ENCODE measurements around the gene SHE. TPM values are rescaled to one million over a fixed set of nuclear protein-coding genes. Genes with fewer than 3 reads are reported as not detected.
A peak's percentile ranks its signal among the peaks of the same experiment; 100 is the strongest.

SHE gene
- total and polyA plus RNA-seq, 7 donors, result 1.6 to 10.2 (median 5.7) TPM

DNA sequence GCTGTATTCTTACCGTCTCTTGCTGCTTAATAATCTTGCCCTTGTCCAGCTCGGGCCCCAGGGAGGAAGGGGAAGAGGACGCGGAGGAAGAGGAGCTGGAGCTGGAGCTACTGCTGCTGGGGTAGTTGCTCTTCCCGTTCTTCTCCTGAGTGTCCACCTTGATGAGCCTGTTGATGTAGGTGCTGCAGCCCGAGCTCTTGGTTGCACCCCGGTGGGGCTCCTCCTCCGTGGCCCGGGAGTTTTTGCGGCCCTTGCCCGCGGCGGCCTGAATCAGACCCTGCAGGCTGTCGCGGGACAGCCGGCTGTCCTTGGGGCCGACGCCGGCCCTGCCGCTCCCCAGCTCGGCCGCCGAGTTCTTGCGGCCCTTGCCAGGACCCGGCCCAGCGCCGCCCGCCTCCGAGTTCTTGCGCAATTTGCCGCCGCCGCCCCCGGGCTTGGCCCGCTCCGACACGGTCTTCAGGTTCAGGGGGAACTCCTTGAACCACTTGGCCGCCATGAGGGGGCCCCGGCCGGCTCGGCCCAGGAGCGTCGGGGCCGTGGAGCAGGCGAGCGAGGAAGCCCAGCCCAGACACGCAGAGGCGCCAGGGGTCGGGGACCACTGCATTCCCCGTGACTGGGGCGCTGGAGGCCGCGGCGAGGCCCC, 668 bp downstream of the SHE start:
- Histone ChIP-seq H3K4me3 (peak overlapping the region; percentile 28 to 52 (median 46)), H3K9me3 (peaks cover 0 to 4% (median 0%) of the 10 kb centered on the region in 4 donors), H3K36me3 (no peaks in the 10 kb centered on the region), H3K4me1 (peaks cover 0 to 21% (median 16%) of the 10 kb centered on the region in 4 donors), H3K27ac (peak overlapping the region; percentile 40 to 72 (median 53)), H3K27me3 (peaks cover 32 to 84% (median 42%) of the 10 kb centered on the region in 3 donors)
- intact Hi-C loops (cut with DNase I), result no loop called here
- DNase-seq, result peak; percentile 78
- peak in 1 of 4 donors; percentile 10 for TF ChIP-seq POLR2AphosphoS5 (IDR thresholded peaks at IDR 0.05)
- no peak for TF ChIP-seq POLR2A (IDR thresholded peaks at IDR 0.05)
- TF ChIP-seq, protein P1, sequence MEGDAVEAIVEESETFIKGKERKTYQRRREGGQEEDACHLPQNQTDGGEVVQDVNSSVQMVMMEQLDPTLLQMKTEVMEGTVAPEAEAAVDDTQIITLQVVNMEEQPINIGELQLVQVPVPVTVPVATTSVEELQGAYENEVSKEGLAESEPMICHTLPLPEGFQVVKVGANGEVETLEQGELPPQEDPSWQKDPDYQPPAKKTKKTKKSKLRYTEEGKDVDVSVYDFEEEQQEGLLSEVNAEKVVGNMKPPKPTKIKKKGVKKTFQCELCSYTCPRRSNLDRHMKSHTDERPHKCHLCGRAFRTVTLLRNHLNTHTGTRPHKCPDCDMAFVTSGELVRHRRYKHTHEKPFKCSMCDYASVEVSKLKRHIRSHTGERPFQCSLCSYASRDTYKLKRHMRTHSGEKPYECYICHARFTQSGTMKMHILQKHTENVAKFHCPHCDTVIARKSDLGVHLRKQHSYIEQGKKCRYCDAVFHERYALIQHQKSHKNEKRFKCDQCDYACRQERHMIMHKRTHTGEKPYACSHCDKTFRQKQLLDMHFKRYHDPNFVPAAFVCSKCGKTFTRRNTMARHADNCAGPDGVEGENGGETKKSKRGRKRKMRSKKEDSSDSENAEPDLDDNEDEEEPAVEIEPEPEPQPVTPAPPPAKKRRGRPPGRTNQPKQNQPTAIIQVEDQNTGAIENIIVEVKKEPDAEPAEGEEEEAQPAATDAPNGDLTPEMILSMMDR (IDR thresholded peaks at IDR 0.05), result no peak
- 5 to 11% methylated on average over 54 of the region's 54 CpGs for WGBS, 2 donors

DNA sequence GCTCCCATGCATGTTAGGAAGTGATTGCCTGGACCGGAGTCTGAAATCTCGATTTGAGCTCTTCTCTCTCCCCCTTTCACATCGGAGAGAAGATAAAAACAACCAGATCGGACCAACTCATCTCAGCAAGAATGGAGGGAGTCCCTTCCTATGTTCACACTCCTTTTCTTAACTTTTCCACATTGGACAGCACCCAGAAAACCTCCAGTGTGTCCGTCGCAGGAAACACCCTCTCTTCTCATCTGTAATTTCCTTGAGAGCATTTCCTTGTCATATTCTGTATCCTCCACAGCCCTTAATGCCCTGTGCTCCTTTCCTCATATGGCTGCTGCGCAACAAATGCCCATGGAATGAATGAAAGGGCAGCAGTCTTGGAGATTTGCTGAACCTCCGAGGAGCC, 1.7 kb downstream of the SHE start:
- Histone ChIP-seq H3K36me3 (no peaks in the 10 kb centered on the region), H3K9me3 (no peaks in the 10 kb centered on the region), H3K27me3 (peaks cover 32 to 94% (median 42%) of the 10 kb centered on the region in 3 donors), H3K4me1 (peaks cover 0 to 21% (median 16%) of the 10 kb centered on the region in 4 donors), H3K4me3 (peak overlapping the region in 3 of 4 donors; percentile 44 to 52 (median 47)), H3K27ac (peak overlapping the region in 1 of 4 donors; percentile 72)
- intact Hi-C loops (cut with DNase I), result no loop called here
- DNase-seq, result no peak
- TF ChIP-seq POLR2A (IDR thresholded peaks at IDR 0.05), result no peak
- TF ChIP-seq POLR2AphosphoS5 (IDR thresholded peaks at IDR 0.05), result no peak
- TF ChIP-seq EP300 (IDR thresholded peaks at IDR 0.05), result no peak
- TF ChIP-seq, protein P1 (IDR thresholded peaks at IDR 0.05), result no peak
- WGBS, 2 donors, result 72 to 82% methylated on average over 8 of the region's 8 CpGs

DNA sequence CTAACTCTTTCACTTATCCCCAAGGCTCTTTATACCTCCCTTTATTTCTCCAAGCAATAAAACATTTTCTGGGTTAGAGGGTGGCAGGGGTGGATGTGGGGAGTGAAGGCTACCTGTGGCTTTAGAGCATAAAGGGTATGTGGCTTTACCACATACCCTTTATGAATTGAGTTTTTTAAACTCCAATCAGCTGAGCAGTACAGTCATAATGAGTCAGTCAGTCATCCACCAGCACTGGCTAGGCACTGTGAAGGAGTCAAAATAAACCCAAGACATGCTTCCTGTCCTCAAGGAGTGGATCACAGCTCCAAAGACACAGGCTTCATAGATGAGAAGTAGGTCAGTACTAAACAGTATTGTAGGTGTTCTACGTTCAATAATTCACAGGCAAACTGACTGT, 2.8 kb downstream of the SHE start:
- no peaks in the 10 kb centered on the region for H3K9me3 ChIP-seq
- no peak for DNase-seq
- intact Hi-C loops (cut with DNase I), result no loop called here
- H3K36me3 ChIP-seq, result no peaks in the 10 kb centered on the region
- H3K27me3 ChIP-seq, result peaks cover 32 to 93% (median 42%) of the 10 kb centered on the region in 3 donors
- WGBS, 2 donors, result 86 to 92% methylated on average over 1 of the region's 1 CpG
- peak overlapping the region in 1 of 4 donors; percentile 52 for H3K4me3 ChIP-seq
- H3K4me1 ChIP-seq, result peaks cover 0 to 21% (median 16%) of the 10 kb centered on the region in 4 donors
- TF ChIP-seq POLR2A (IDR thresholded peaks at IDR 0.05) (no peak), EP300 (IDR thresholded peaks at IDR 0.05) (no peak), POLR2AphosphoS5 (IDR thresholded peaks at IDR 0.05) (no peak)
- TF ChIP-seq, protein P1 (IDR thresholded peaks at IDR 0.05), result no peak
- H3K27ac ChIP-seq, result no peak overlapping the region

DNA sequence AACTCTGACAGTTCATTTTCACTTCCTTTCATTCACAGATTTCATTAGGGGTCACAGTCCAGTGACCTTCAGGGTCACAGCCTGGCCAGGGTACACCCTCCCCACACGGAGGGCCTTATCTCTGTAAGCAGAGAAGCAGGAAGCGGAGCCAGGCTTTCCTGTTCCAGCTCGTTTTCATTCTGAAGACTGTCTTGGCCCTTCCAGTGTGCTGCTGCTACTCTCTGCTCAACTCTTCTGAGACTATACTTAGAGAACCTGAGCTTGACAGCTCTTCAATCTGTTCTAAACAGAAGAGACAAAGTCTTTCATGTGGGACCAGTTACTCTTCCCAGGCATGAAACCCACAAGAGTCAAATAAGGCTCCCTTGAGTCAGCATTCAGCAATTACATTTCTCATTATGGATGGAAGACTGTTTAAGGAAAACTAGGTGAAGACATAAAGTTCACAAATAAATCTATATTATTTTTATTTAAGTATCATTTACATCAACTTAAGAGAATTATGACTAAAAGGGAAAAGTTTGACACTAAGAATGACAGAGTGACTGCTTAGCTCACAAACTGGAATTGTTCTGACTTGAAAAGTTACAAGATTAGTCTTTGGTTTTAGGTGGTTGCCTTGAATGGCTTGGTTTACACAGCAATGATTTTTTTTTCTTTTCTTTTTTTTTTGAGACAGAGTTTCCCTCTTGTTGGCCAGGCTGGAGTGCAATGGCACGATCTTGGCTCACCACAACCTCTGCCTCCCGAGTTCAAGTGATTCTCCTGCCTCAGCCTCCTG, 5.0 kb downstream of the SHE start:
- H3K4me3 ChIP-seq, result no peak overlapping the region
- 42 to 51% methylated on average over 5 of the region's 5 CpGs for WGBS, 2 donors
- peaks cover 23 to 82% (median 29%) of the 10 kb centered on the region in 3 donors for H3K27me3 ChIP-seq
- peak overlapping the region in 2 of 4 donors; percentile 7 to 10 for H3K27ac ChIP-seq
- intact Hi-C loops (cut with DNase I), result no loop called here
- no peaks in the 10 kb centered on the region for H3K9me3 ChIP-seq
- TF ChIP-seq, protein P1 (IDR thresholded peaks at IDR 0.05), result no peak
- TF ChIP-seq POLR2AphosphoS5 (IDR thresholded peaks at IDR 0.05), result peak in 2 of 4 donors; percentile 13 to 39
- no peak for DNase-seq
- no peaks in the 10 kb centered on the region for H3K36me3 ChIP-seq
- H3K4me1 ChIP-seq, result peaks cover 0 to 12% (median 10%) of the 10 kb centered on the region in 4 donors

All from sigmoid colon (tissue), 7 donors.